Endothelial cell of umbilical vein (primary cell): ENCODE measurements around the gene SYNE1. TPM values are rescaled to one million over a fixed set of nuclear protein-coding genes. Genes with fewer than 3 reads are reported as not detected.

Source experiments
- BruUV-seq: library from RNA; stranded (reverse); fragments of 400-500 nt; replicated peaks from 2 replicates; lab custom pipeline; 2021; lab: Mats Ljungman, UMichigan
- CTCF ChIA-PET: fragments of 300-600, 350-600 bp; sonication (Branson Sonifier 250); formaldehyde crosslinking; loops from one replicate; lab custom pipeline; 2021; ENCODE audit warnings: antibody characterized with exemption, inconsistent platforms; lab: Charles Lee
- POLR2A ChIA-PET: fragments of 300-600, 350-600 bp; sonication (Branson Sonifier 250); formaldehyde crosslinking; loops from one replicate; lab custom pipeline; 2021; ENCODE audit warnings: antibody characterized with exemption, inconsistent platforms; lab: Charles Lee
- DNase-seq: peaks from one replicate; pipeline ENCODE4 v3.0.0-alpha.2; 2011; ENCODE audit warnings: low read depth, low spot score
- FAIRE-seq: peaks from 2 replicates; lab custom pipeline; 2011; peaks lifted over from hg19 to GRCh38; lab: Jason Lieb, UNC
- H2AFZ ChIP-seq: 2 replicates; pipeline ENCODE4 v1.6.0; 2012; ENCODE audit warnings: low read depth, low read length, control low read depth, inconsistent platforms
- H3K27ac ChIP-seq: 2 replicates; pipeline ENCODE4 v1.5.1; 2011; ENCODE audit warnings: low read depth, mild to moderate bottlenecking, control low read depth, low read length, moderate library complexity; ENCODE audit not compliant: insufficient read depth
- H3K27me3 ChIP-seq, 2 experiments: 2 replicates each; pipeline versions ENCODE4 v1.6.0 to v1.6.1; 2011; ENCODE audit warnings: low read length in 2 of 2, mixed read lengths in 1 of 2; ENCODE audit not compliant: control insufficient read depth in 2 of 2, insufficient read depth in 2 of 2
- H3K36me3 ChIP-seq, 2 experiments: 2 replicates in 1 of 2; 3 replicates in 1 of 2; pipeline ENCODE4 v1.5.1; 2011; ENCODE audit warnings: low read length in 2 of 2, mild to moderate bottlenecking in 1 of 2, moderate library complexity in 1 of 2; ENCODE audit not compliant: control insufficient read depth in 2 of 2, insufficient read depth in 2 of 2; ENCODE audit errors: extremely low read depth in 1 of 2
- H3K4me1 ChIP-seq: 3 replicates; pipeline ENCODE4 v1.5.1; 2011; ENCODE audit warnings: mild to moderate bottlenecking, low read length; ENCODE audit not compliant: control insufficient read depth, insufficient read depth; ENCODE audit errors: extremely low read depth
- H3K4me2 ChIP-seq: 2 replicates; pipeline ENCODE4 v1.6.1; 2011; ENCODE audit warnings: low read length, control low read depth, mixed read lengths; ENCODE audit not compliant: insufficient read depth
- H3K4me3 ChIP-seq, 3 experiments: fragments of 200-600 bp in 1 of 3; sonication (generic), shearing (Covaris generic) in 1 of 3; replicated peaks in 1 of 3; 2 replicates each; pipeline ENCODE4 v1.5.1; 2011 to 2016; ENCODE audit warnings: control low read depth in 3 of 3, low read length in 3 of 3, mild to moderate bottlenecking in 2 of 3, inconsistent platforms in 1 of 3, low read depth in 1 of 3, moderate library complexity in 1 of 3; ENCODE audit not compliant: insufficient read depth in 1 of 3
- H3K79me2 ChIP-seq: 2 replicates; pipeline ENCODE4 v1.6.0; 2012; ENCODE audit warnings: low read length, inconsistent platforms; ENCODE audit not compliant: control insufficient read depth, insufficient read depth
- H3K9ac ChIP-seq: replicated peaks from 2 replicates; pipeline ENCODE3; 2011; ENCODE audit warnings: low read length, control low read depth; ENCODE audit not compliant: insufficient read depth; ENCODE audit errors: extremely low read depth
- H3K9me1 ChIP-seq: replicated peaks from 3 replicates; pipeline ENCODE4 v1.6.0; 2011; ENCODE audit warnings: mild to moderate bottlenecking, low read length; ENCODE audit not compliant: control insufficient read depth, insufficient read depth; ENCODE audit errors: extremely low read depth
- H3K9me3 ChIP-seq: replicated peaks from 2 replicates; pipeline ENCODE4 v1.5.1; 2012; ENCODE audit warnings: low read length, inconsistent platforms; ENCODE audit not compliant: control insufficient read depth, insufficient read depth
- H4K20me1 ChIP-seq: replicated peaks from 2 replicates; pipeline ENCODE3; 2011; ENCODE audit warnings: mild to moderate bottlenecking, low read length; ENCODE audit not compliant: control insufficient read depth, insufficient read depth; ENCODE audit errors: extremely low read depth
- CTCF ChIP-seq, 2 donors: IDR thresholded peaks; 1 replicate in 1 of 2; 2 replicates in 1 of 2; pipeline ENCODE4 v1.5.1; 2011; ENCODE audit warnings: low read length in 2 of 2, mild to moderate bottlenecking in 2 of 2, moderate library complexity in 2 of 2, control low read depth in 1 of 2, inconsistent platforms in 1 of 2, low read depth in 1 of 2; ENCODE audit not compliant: insufficient read depth in 1 of 2; ENCODE audit errors: extremely low read depth in 1 of 2
- EZH2 ChIP-seq: IDR thresholded peaks from 2 replicates; pipeline ENCODE4 v1.6.1; 2012; ENCODE audit warnings: borderline replicate concordance, low read depth, mild to moderate bottlenecking, moderate library complexity, low read length, inconsistent platforms; ENCODE audit not compliant: severe bottlenecking
- FOS ChIP-seq: IDR thresholded peaks from 2 replicates; pipeline ENCODE4 v1.6.1; 2011; ENCODE audit warnings: mild to moderate bottlenecking, low read length, moderate library complexity, borderline replicate concordance; ENCODE audit not compliant: insufficient read depth
- JUN ChIP-seq: IDR thresholded peaks from 2 replicates; pipeline ENCODE4 v1.6.1; 2011; ENCODE audit warnings: borderline replicate concordance, low read depth; ENCODE audit not compliant: insufficient read length, insufficient read depth
- MYC ChIP-seq: IDR thresholded peaks from one replicate; pipeline ENCODE4 v1.6.1; 2011; ENCODE audit warnings: mild to moderate bottlenecking, low read depth, low read length
- POLR2A ChIP-seq: IDR thresholded peaks from 2 replicates; pipeline ENCODE4 v1.6.1; 2012; ENCODE audit warnings: low read depth, mild to moderate bottlenecking, control low read depth, low read length
- POLR2AphosphoS5 ChIP-seq: IDR thresholded peaks from 2 replicates; pipeline ENCODE4 v1.6.1; 2012; ENCODE audit warnings: low read depth, mild to moderate bottlenecking, control low read depth, low read length, moderate library complexity; ENCODE audit not compliant: insufficient read depth
- dilution Hi-C: fragments of 300-500 bp; cut with MboI; formaldehyde crosslinking; loops from one replicate; pipeline ENCODE4 v1.15.0; 2019; ENCODE audit warnings: low sequenced_read_pairs; ENCODE audit not compliant: extremely low pct_ligation_motif_present
- intact Hi-C: fragments of 100-400 bp; cut with micrococcal nuclease; formaldehyde crosslinking; loops from one replicate; pipeline ENCODE4 v1.10.0; 2022
- polyA plus RNA-seq, 4 experiments: library from polyadenylated mRNA; depleted of rRNA in 3 of 4; stranded (reverse) in 3 of 4; unstranded in 1 of 4; fragments of >200 nt; gene quantifications; 2 replicates each; pipeline versions ENCODE4 v1.2.1 to v1.2.3, GENCODE V29; 2011 to 2012; ENCODE audit warnings: missing spikeins in 1 of 4
- total RNA-seq: library from RNA; stranded (reverse); gene quantifications from 2 replicates; pipeline ENCODE4 v1.2.3, GENCODE V29; 2021

Gene SYNE1
- total and polyA plus RNA-seq, 2 donors (not counting 3 experiments of a cell fraction or from before 2014, with no cell fraction given) = 26.5 to 52.3 TPM

- no peak overlapping the region for H3K4me3 ChIP-seq
- ChIA-PET CTCF (interaction anchor here (0.9 kb wide), 1 partner anchor 41 kb away, joined by 4 read pairs; no protein-coding TSS in a partner anchor), POLR2A (no interaction called here)
- BruUV-seq = no TSS peak
- no peaks in the 10 kb centered on the region for H3K79me2 ChIP-seq
- no peaks in the 10 kb centered on the region for H4K20me1 ChIP-seq
- intact Hi-C loops = loop anchor here (5.0 kb wide), 3 partner anchors 182 to 467 kb away; no protein-coding TSS in a partner anchor
- no peak overlapping the region for H2AFZ ChIP-seq
- TF ChIP-seq JUN (no peak), POLR2AphosphoS5 (no peak), EZH2 (no peak), POLR2A (no peak), CTCF (IDR thresholded peaks at IDR 0.05; ENCODE audit: extremely low read depth in 1 of 2, insufficient read depth in 1 of 2, low read depth in 1 of 2, low read length in 2 of 2) (no peak), FOS (no peak), MYC (no peak)
- dilution Hi-C loops = no loop called here
- FAIRE-seq (no peak), DNase-seq (no peak)
- no peak overlapping the region for H3K27ac ChIP-seq
- H3K9me1 ChIP-seq = no peaks in the 10 kb centered on the region
- H3K4me2 ChIP-seq = no peak overlapping the region
- H3K4me1 ChIP-seq = no peaks in the 10 kb centered on the region
- no peaks in the 10 kb centered on the region for H3K9me3 ChIP-seq
- H3K36me3 ChIP-seq = no peaks in the 10 kb centered on the region
- no peaks in the 10 kb centered on the region for H3K27me3 ChIP-seq
- H3K9ac ChIP-seq = no peak overlapping the region
Measured at GRCh38 chr6:152554851-152555250, 82.3 kb downstream of the SYNE1 start.
